GM12878 (cell line): ENCODE measurements around the gene CRB2.

Experiments
- CHD2 ChIP-seq: IDR thresholded peaks from 2 replicates; pipeline ENCODE4 v1.6.1; 2011; ENCODE audit warnings: low read depth, low read length, improper control_type of control experiment, borderline replicate concordance
- EZH2 ChIP-seq: IDR thresholded peaks from 2 replicates; pipeline ENCODE4 v1.6.1; 2012; ENCODE audit warnings: low read depth, mild to moderate bottlenecking, control low read depth, inconsistent platforms, low read length, borderline replicate concordance; ENCODE audit not compliant: control insufficient read depth
- MXI1 ChIP-seq: fragments of 150-350 bp; IDR thresholded peaks from 2 replicates; pipeline ENCODE4 v1.6.1; 2011; ENCODE audit warnings: low read depth, mild to moderate bottlenecking, inconsistent platforms, low read length, improper control_type of control experiment
- POLR2A ChIP-seq: IDR thresholded peaks from 2 replicates; pipeline ENCODE4 v1.6.1; 2011; ENCODE audit warnings: low read depth, mild to moderate bottlenecking, low read length
- POLR2AphosphoS2 ChIP-seq: IDR thresholded peaks from 2 replicates; pipeline ENCODE4 v1.6.1; 2011; ENCODE audit warnings: low read depth, mild to moderate bottlenecking, low read length, improper control_type of control experiment, moderate library complexity
- POLR2AphosphoS5 ChIP-seq: IDR thresholded peaks from 2 replicates; pipeline ENCODE4 v1.6.1; 2011; ENCODE audit warnings: mild to moderate bottlenecking, low read length, inconsistent platforms
- RAD21 ChIP-seq: IDR thresholded peaks from 2 replicates; pipeline ENCODE4 v1.6.1; 2011; ENCODE audit warnings: mild to moderate bottlenecking, low read depth, low read length, moderate library complexity; ENCODE audit not compliant: insufficient read depth
- SIN3A ChIP-seq: IDR thresholded peaks from 2 replicates; pipeline ENCODE4 v1.6.1; 2012; ENCODE audit warnings: low read depth, low read length, improper control_type of control experiment
- SREBF1 ChIP-seq: IDR thresholded peaks from 2 replicates; pipeline ENCODE4 v1.6.1; 2012; ENCODE audit warnings: mild to moderate bottlenecking, low read length
- TAF1 ChIP-seq: IDR thresholded peaks from 2 replicates; pipeline ENCODE4 v1.6.1; 2011; ENCODE audit warnings: mild to moderate bottlenecking, low read depth, low read length, borderline replicate concordance
- TARDBP ChIP-seq: IDR thresholded peaks from 2 replicates; pipeline ENCODE4 v1.6.1; 2016; ENCODE audit warnings: borderline replicate concordance
- ZNF384 ChIP-seq: IDR thresholded peaks from 2 replicates; pipeline ENCODE4 v1.6.1; 2012; ENCODE audit warnings: low read depth, mild to moderate bottlenecking, low read length, improper control_type of control experiment, borderline replicate concordance
- TF ChIP-seq, protein P1 (sequence below), 3 experiments: IDR thresholded peaks in 2 of 3; conservative IDR thresholded peaks in 1 of 3; 2 replicates each; pipeline ENCODE4 v1.5.1; 2011; ENCODE audit warnings: low read depth in 3 of 3, low read length in 3 of 3, mild to moderate bottlenecking in 3 of 3, control low read depth in 2 of 3, moderate library complexity in 2 of 3, inconsistent platforms in 1 of 3, mixed read lengths in 1 of 3; ENCODE audit not compliant: control insufficient read depth in 2 of 3, insufficient read depth in 1 of 3; ENCODE audit errors: extremely low read depth in 1 of 3

DNA sequence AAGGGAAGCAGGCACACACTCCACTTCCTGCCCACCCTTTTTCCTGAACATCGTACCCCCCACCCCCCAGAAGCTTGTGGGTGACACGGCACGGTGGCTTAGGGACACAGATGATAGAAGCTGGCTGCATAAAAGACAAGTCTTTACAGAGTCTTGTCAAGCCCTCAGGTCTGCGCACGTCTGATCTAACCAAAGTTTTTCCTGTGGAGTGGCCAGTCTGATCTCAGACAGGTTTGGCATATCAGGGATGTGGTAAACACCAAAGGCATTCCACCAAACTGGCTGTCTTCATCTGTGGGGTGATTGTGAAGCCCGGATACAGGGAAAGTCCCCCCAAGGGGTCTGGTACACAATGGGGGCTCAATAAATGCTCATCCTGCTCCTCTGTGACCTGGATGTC, 50.0 kb downstream of the CRB2 start:
- TF ChIP-seq POLR2AphosphoS2 (no peak), POLR2A (no peak), SIN3A (no peak), RAD21 (no peak), CHD2 (no peak), SREBF1 (no peak), EZH2 (no peak), TARDBP (no peak), MXI1 (no peak), TAF1 (no peak), POLR2AphosphoS5 (no peak), ZNF384 (no peak)
- TF ChIP-seq, protein P1, sequence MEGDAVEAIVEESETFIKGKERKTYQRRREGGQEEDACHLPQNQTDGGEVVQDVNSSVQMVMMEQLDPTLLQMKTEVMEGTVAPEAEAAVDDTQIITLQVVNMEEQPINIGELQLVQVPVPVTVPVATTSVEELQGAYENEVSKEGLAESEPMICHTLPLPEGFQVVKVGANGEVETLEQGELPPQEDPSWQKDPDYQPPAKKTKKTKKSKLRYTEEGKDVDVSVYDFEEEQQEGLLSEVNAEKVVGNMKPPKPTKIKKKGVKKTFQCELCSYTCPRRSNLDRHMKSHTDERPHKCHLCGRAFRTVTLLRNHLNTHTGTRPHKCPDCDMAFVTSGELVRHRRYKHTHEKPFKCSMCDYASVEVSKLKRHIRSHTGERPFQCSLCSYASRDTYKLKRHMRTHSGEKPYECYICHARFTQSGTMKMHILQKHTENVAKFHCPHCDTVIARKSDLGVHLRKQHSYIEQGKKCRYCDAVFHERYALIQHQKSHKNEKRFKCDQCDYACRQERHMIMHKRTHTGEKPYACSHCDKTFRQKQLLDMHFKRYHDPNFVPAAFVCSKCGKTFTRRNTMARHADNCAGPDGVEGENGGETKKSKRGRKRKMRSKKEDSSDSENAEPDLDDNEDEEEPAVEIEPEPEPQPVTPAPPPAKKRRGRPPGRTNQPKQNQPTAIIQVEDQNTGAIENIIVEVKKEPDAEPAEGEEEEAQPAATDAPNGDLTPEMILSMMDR (IDR thresholded peaks at IDR 0.05 in 2 of 3, conservative IDR thresholded peaks at IDR 0.05 in 1 of 3; ENCODE audit: control insufficient read depth in 2 of 3, extremely low read depth in 1 of 3, insufficient read depth in 1 of 3, low read depth in 3 of 3, low read length in 3 of 3): no peak
